GM12878 (cell line): Measurements from ENCODE around the gene ONECUT2. TPM values are rescaled to one million over a fixed set of nuclear protein-coding genes. Genes with fewer than 3 reads are reported as not detected.

Source experiments
- ATAC-seq: fragments of 200-7000 bp; cut with Tn5 transposase; 3 replicates; pipeline ENCODE4 v1.9.1; 2020; ENCODE audit warnings: mild to moderate bottlenecking, moderate library complexity
- BruUV-seq: library from RNA; stranded (reverse); fragments of 400-500 nt; replicated peaks from 2 replicates; lab custom pipeline; 2021; lab: Mats Ljungman, UMichigan
- CTCF ChIA-PET: fragments of 300-600 bp; sonication (Branson Sonifier 250); formaldehyde crosslinking; extraction: SDS; loops from one replicate; lab custom pipeline; 2021; ENCODE audit warnings: inconsistent platforms; lab: Yijun Ruan, JAX
- POLR2A ChIA-PET: fragments of 350-600 bp; formaldehyde crosslinking; extraction: SDS; loops from one replicate; lab custom pipeline; 2021; ENCODE audit warnings: inconsistent platforms; lab: Charles Lee
- RAD21 ChIA-PET: fragments of 300-600 bp; sonication (Branson Sonifier 250); formaldehyde crosslinking; loops from one replicate; lab custom pipeline; 2023; ENCODE audit warnings: antibody characterized with exemption; ENCODE audit not compliant: unreplicated experiment; lab: Charles Lee
- SMC1A ChIA-PET: fragments of 300-600 bp; sonication (Branson Sonifier 250); formaldehyde crosslinking; loops from one replicate; lab custom pipeline; 2023; ENCODE audit not compliant: unreplicated experiment, uncharacterized antibody; lab: Charles Lee
- DNase-seq: peaks from one replicate; pipeline ENCODE4 v3.0.0-alpha.2; 2011; ENCODE audit warnings: low read depth, low spot score
- FAIRE-seq: peaks from 3 replicates; lab custom pipeline; 2011; peaks lifted over from hg19 to GRCh38; lab: Jason Lieb, UNC
- H2AFZ ChIP-seq: 2 replicates; pipeline ENCODE4 v1.6.0; 2011; ENCODE audit warnings: low read depth, low read length, control low read depth; ENCODE audit not compliant: control insufficient read depth
- H3K27ac ChIP-seq: 2 replicates; pipeline ENCODE4 v1.5.1; 2011; ENCODE audit warnings: control low read depth; ENCODE audit not compliant: control insufficient read depth, insufficient read depth
- H3K27me3 ChIP-seq, 2 experiments: replicated peaks in 1 of 2; 2 replicates each; pipeline versions ENCODE4 v1.6.0 to v1.6.1; 2011; ENCODE audit warnings: low read length in 1 of 2; ENCODE audit not compliant: control insufficient read depth in 2 of 2, insufficient read depth in 2 of 2
- H3K36me3 ChIP-seq, 2 experiments: 2 replicates each; pipeline ENCODE4 v1.5.1; 2011; ENCODE audit warnings: low read length in 1 of 2; ENCODE audit not compliant: control insufficient read depth in 2 of 2, insufficient read depth in 2 of 2
- H3K4me1 ChIP-seq: 2 replicates; pipeline ENCODE4 v1.6.1; 2011; ENCODE audit warnings: mild to moderate bottlenecking, low read length, moderate library complexity, mixed read lengths; ENCODE audit not compliant: control insufficient read depth, insufficient read depth
- H3K4me2 ChIP-seq: 2 replicates; pipeline ENCODE4 v1.6.0; 2011; ENCODE audit warnings: control low read depth; ENCODE audit not compliant: control insufficient read depth, insufficient read depth
- H3K4me3 ChIP-seq: fragments of 200-600 bp; sonication (generic); 2 replicates; pipeline ENCODE4 v1.5.1; 2016
- H3K79me2 ChIP-seq: 2 replicates; pipeline ENCODE4 v1.6.0; 2011; ENCODE audit warnings: low read length; ENCODE audit not compliant: control insufficient read depth, insufficient read depth
- H3K9ac ChIP-seq: 2 replicates; pipeline ENCODE4 v1.8.0; 2011; ENCODE audit warnings: low read length, control low read depth, mixed read lengths; ENCODE audit not compliant: control insufficient read depth, insufficient read depth
- H3K9me3 ChIP-seq: replicated peaks from 3 replicates; pipeline ENCODE4 v1.5.1; 2011; ENCODE audit warnings: mild to moderate bottlenecking, low read length; ENCODE audit not compliant: control insufficient read depth, insufficient read depth
- H4K20me1 ChIP-seq: 2 replicates; pipeline ENCODE4 v1.6.0; 2011; ENCODE audit not compliant: control insufficient read depth, insufficient read depth
- IKZF2 ChIP-seq, 2 experiments: fragments of 450-650 bp; IDR thresholded peaks; 2 replicates each; pipeline ENCODE4 v1.6.1; 2017; ENCODE audit warnings: mild to moderate bottlenecking in 2 of 2, moderate library complexity in 2 of 2
- JUNB ChIP-seq: IDR thresholded peaks from 2 replicates; pipeline ENCODE4 v1.6.1; 2016; ENCODE audit warnings: antibody characterized with exemption, mild to moderate bottlenecking
- KAT2A ChIP-seq: conservative IDR thresholded peaks from 2 replicates; pipeline ENCODE4 v1.6.1; 2011; ENCODE audit warnings: low read depth, low read length; ENCODE audit not compliant: control insufficient read depth
- TCF7 ChIP-seq: IDR thresholded peaks from 2 replicates; pipeline ENCODE4 v1.6.1; 2014; ENCODE audit warnings: antibody characterized with exemption, borderline replicate concordance
- ZNF622 ChIP-seq: fragments of 450-650 bp; IDR thresholded peaks from 2 replicates; pipeline ENCODE4 v1.6.1; 2017; ENCODE audit warnings: mild to moderate bottlenecking, inconsistent platforms
- WGBS: methylation state at CpG from one replicate; pipeline ENCODE4 v1.1.6; 2016; ENCODE audit warnings: low lambda C conversion rate; ENCODE audit not compliant: insufficient replicate concordance, insufficient coverage; ENCODE audit errors: missing lambda C conversion rate; 5-methylcytosine and 5-hydroxymethylcytosine counted together
- in situ Hi-C: fragments of 300-500 bp; cut with MboI; formaldehyde crosslinking; loops from 9 replicates; pipeline ENCODE4 v1.14.3; 2018; ENCODE audit warnings: mixed read lengths
- intact Hi-C: fragments of 100-400 bp; cut with micrococcal nuclease; formaldehyde crosslinking; loops from one replicate; pipeline ENCODE4 v1.14.2; 2022; ENCODE audit not compliant: unreplicated experiment
- polyA plus RNA-seq, 11 experiments: library from polyadenylated mRNA; depleted of rRNA in 4 of 11; unstranded in 6 of 11; stranded (reverse) in 5 of 11; fragments of >200 nt; fragmentation: Nextera tagmentation in 4 of 11; fragmentation: Illumina TruSeq in 1 of 11; extraction: Ambion mirVana in 4 of 11; extraction: Trizol in 1 of 11; gene quantifications; 1 replicate in 1 of 11; 2 replicates in 10 of 11; pipeline versions ENCODE4 v1.2.1 to v1.2.3, GENCODE V29; 2011 to 2016; ENCODE audit warnings: inconsistent platforms in 2 of 11, missing spikeins in 2 of 11, low read depth in 1 of 11
- total RNA-seq, 4 experiments: library from RNA; depleted of rRNA in 3 of 4; stranded (reverse); fragments of >200 nt in 3 of 4; fragmentation: Illumina TruSeq in 1 of 4; extraction: Trizol in 1 of 4; gene quantifications; 2 replicates each; pipeline versions ENCODE4 v1.2.1 to v1.2.3, GENCODE V29; 2013 to 2021
- TF ChIP-seq, protein P1 (sequence below): IDR thresholded peaks from 2 replicates; pipeline ENCODE4 v1.6.1; 2012; ENCODE audit warnings: improper control_type of control experiment, low read depth, low read length; ENCODE audit not compliant: insufficient replicate concordance

ONECUT2 gene
- total and polyA plus RNA-seq, 10 of the 15 experiments (the other 5 are each of a cell fraction or from before 2014, with no cell fraction given), result 0.01 to 0.03 TPM; not detected in 8

DNA sequence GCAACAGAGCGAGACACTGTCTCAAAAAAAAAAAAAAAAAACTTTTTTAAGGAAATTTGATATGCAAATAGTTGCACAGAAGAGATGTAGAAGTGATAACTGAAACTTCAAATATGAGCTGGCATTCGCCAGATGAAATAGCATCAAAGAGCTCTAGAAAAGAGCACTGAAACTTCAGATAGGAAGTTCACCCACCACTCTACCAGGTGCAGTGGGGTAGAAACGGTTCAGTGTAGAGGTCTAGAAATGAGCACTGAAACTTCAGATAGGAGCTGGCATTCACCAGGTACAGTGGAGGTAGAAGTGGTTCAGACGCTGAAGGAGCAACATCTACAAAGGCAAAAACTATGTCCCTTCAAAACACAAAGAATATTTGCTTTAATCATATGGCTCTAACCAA lies 9.0 kb upstream of the ONECUT2 start:
- in situ Hi-C loops (no loop called here), intact Hi-C loops (no loop called here)
- Histone ChIP-seq H3K4me3 (no peak overlapping the region), H3K27ac (no peak overlapping the region), H4K20me1 (no peaks in the 10 kb centered on the region), H3K4me1 (no peaks in the 10 kb centered on the region), H3K27me3 (peaks cover 0 to 7% of the 10 kb centered on the region in 2 experiments; a peak in 2 of 4 replicates), H3K4me2 (no peak overlapping the region), H3K79me2 (no peaks in the 10 kb centered on the region), H3K9ac (no peak overlapping the region), H3K36me3 (no peaks in the 10 kb centered on the region), H3K9me3 (peaks cover 28% of the 10 kb centered on the region; the same call in 2 of the 3 replicates), H2AFZ (no peak overlapping the region)
- ATAC-seq (peak; percentile 94), FAIRE-seq (no peak), DNase-seq (no peak)
- RAD21 ChIA-PET, result no interaction called here
- BruUV-seq, result no TSS peak
- CTCF ChIA-PET, result no interaction called here
- WGBS, result 0% methylated on average over 3 of the region's 4 CpGs
- POLR2A ChIA-PET, result no interaction called here
- SMC1A ChIA-PET, result no interaction called here
- 0 out of 4 replicates have a peak, but pooled peaks of 1 of the 2 experiments have one; percentile 14 for TF ChIP-seq IKZF2 (IDR thresholded peaks at IDR 0.05)
- peak; percentile 74 for TF ChIP-seq TCF7
- no peak for TF ChIP-seq KAT2A
- TF ChIP-seq, protein P1, sequence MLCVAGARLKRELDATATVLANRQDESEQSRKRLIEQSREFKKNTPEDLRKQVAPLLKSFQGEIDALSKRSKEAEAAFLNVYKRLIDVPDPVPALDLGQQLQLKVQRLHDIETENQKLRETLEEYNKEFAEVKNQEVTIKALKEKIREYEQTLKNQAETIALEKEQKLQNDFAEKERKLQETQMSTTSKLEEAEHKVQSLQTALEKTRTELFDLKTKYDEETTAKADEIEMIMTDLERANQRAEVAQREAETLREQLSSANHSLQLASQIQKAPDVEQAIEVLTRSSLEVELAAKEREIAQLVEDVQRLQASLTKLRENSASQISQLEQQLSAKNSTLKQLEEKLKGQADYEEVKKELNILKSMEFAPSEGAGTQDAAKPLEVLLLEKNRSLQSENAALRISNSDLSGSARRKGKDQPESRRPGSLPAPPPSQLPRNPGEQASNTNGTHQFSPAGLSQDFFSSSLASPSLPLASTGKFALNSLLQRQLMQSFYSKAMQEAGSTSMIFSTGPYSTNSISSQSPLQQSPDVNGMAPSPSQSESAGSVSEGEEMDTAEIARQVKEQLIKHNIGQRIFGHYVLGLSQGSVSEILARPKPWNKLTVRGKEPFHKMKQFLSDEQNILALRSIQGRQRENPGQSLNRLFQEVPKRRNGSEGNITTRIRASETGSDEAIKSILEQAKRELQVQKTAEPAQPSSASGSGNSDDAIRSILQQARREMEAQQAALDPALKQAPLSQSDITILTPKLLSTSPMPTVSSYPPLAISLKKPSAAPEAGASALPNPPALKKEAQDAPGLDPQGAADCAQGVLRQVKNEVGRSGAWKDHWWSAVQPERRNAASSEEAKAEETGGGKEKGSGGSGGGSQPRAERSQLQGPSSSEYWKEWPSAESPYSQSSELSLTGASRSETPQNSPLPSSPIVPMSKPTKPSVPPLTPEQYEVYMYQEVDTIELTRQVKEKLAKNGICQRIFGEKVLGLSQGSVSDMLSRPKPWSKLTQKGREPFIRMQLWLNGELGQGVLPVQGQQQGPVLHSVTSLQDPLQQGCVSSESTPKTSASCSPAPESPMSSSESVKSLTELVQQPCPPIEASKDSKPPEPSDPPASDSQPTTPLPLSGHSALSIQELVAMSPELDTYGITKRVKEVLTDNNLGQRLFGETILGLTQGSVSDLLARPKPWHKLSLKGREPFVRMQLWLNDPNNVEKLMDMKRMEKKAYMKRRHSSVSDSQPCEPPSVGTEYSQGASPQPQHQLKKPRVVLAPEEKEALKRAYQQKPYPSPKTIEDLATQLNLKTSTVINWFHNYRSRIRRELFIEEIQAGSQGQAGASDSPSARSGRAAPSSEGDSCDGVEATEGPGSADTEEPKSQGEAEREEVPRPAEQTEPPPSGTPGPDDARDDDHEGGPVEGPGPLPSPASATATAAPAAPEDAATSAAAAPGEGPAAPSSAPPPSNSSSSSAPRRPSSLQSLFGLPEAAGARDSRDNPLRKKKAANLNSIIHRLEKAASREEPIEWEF, result no peak
- no peak for TF ChIP-seq ZNF622
- TF ChIP-seq JUNB, result peak; percentile 57
